ENCODE results near the gene PRKAG2.
"Not testable (repeated sequence)": the region's sequence is repeated elsewhere in the genome, so short reads cannot be mapped to it uniquely, and the experiment has no call there.

Gene PRKAG2

GRCh38 chr7:151876899-151877777 is at the start of gene PRKAG2:
TSS of gene PRKAG2 (minus strand) at chr7:151877115. CDS start at chr7:151876620, 495 bp downstream.
- DNase-seq: peak; percentile 70

- DNase-seq: no peak
Observed at GRCh38 chr7:151926336-151926712, 49.4 kb upstream of the PRKAG2 start.

- DNase-seq: no peak
Observed at GRCh38 chr7:151925446-151926335, 48.8 kb upstream of the PRKAG2 start.

- no peak for DNase-seq
Observed at GRCh38 chr7:151924508-151924907, 47.6 kb upstream of the PRKAG2 start.

- DNase-seq: no peak
Observed at GRCh38 chr7:151924001-151924400, 47.1 kb upstream of the PRKAG2 start.

GRCh38 chr7:151923097-151923876 is 46.4 kb upstream of the PRKAG2 start:
- DNase-seq: no peak

GRCh38 chr7:151921451-151921850 is 44.5 kb upstream of the PRKAG2 start:
- no peak for DNase-seq

GRCh38 chr7:151920488-151920887 is 43.6 kb upstream of the PRKAG2 start:
- DNase-seq: no peak

GRCh38 chr7:151919595-151919994 is 42.7 kb upstream of the PRKAG2 start:
- no peak for DNase-seq

GRCh38 chr7:151918510-151918843 is 41.6 kb upstream of the PRKAG2 start:
- DNase-seq: no peak

GRCh38 chr7:151917791-151918509 is 41.0 kb upstream of the PRKAG2 start:
- DNase-seq: no peak

- DNase-seq: no peak
Observed at GRCh38 chr7:151914051-151914450, 37.1 kb upstream of the PRKAG2 start.

GRCh38 chr7:151910655-151911054 is 33.7 kb upstream of the PRKAG2 start:
- DNase-seq: not testable (repeated sequence)

GRCh38 chr7:151907115-151907514 is 30.2 kb upstream of the PRKAG2 start:
- DNase-seq: not testable (repeated sequence)

GRCh38 chr7:151905766-151906165 is 28.9 kb upstream of the PRKAG2 start:
- no peak for DNase-seq

- no peak for DNase-seq
Observed at GRCh38 chr7:151905353-151905752, 28.4 kb upstream of the PRKAG2 start.

- no peak for DNase-seq
Observed at GRCh38 chr7:151904270-151904669, 27.4 kb upstream of the PRKAG2 start.

- DNase-seq: no peak
Observed at GRCh38 chr7:151903249-151904032, 26.5 kb upstream of the PRKAG2 start.

- no peak for DNase-seq
Observed at GRCh38 chr7:151902311-151902710, 25.4 kb upstream of the PRKAG2 start.

- no peak for DNase-seq
Observed at GRCh38 chr7:151901828-151902227, 24.9 kb upstream of the PRKAG2 start.

- DNase-seq: no peak
Observed at GRCh38 chr7:151900986-151901621, 24.2 kb upstream of the PRKAG2 start.

Measured in right forelimb (tissue), 1 donor.